Midbrain (tissue), 1 donor: ENCODE results near the gene PHRF1.

Experiments used
- DNase-seq: peaks from one replicate; lab custom pipeline; 2025; lab: John Stamatoyannopoulos, UW

Gene PHRF1

DNA sequence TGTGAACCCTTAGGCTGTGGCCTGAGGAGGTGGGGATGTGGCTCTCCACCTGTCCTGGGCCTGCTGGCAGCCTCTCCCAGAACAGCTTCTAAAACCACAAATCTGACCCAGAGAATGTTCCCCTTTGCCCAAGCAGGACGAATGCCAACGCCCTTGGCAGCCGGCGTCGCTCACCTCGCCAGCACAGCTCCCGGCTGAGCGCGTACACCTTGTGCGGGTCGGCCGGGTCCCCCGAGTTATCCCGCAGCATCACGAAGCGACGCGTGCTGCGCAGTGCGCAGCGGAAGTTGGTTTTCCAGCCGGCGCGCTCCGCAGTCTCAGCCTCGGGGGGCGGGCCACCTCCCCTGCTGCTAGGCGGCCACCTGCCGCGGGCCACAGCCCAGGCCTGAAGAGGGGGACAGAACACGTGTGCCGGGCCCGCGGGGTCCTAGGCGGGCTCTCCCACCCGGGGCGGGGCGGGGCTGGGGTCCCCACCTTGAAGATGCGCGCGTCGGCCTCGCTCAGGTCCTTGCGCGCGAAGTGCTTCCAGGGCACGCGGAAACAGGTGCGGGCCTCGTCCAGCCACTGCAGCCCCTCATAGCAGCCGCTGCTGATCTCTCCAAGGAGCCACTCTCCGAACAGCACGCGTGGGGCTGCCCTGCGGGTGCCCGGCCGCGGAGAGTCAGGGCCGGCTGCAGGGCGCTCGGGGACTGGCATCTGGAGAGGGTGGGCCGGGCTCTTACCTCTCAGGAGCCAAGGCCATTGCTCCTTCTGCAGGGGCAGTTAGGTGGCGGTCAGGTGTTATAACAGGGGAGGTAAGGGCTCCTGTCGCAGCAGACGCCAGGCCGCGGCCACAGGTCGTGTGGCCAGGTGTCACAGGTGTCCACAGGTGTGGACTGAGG, 38.6 kb downstream of the PHRF1 start:
- no peak for DNase-seq

DNA sequence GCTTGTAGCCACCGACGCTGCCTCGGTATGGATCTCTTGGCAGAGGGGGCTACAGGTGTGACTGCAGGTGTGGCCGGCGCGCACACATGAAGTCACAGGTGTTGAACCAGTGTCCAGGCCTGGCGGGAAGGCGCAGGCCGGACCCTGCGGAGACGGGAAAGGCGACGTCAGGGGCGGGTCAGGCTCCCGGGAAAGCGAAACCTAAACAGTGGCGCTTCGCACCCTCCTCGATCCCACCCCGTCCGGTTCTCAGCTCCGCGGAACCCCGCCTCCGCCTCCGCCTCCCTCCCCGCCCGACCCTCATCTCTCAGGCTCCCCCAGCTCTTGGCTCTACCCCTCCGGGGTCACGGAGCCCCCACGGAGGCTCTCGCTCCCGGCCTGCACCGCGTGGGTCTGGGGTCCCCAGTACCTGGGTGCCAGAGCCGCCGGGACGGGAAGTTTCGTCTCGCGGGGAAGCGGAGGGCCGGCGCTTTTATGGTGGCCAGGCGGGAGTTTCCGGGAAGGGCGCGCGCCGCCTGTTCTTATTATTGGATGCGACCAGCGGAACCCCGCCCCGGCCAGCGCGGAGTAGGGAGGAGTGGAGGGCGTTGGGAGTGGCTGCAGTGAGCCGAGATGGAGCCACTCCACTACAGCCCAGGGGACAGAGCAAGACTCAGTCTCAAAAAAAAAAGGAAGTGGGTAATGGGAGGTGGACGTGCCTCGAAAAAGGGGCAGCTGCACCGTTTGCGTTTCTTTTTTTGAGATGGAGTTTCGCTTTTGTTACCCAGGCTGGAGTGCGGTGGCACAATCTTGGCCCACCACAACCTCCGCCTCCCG, 39.4 kb downstream of the PHRF1 start, which contains the start of gene IRF7:
Gene IRF7 (minus strand): TSS at position 447 of the 816 bp plus-strand sequence. CDS start 586 bp downstream, outside the sequence.
- DNase-seq = peak; percentile 91

DNA sequence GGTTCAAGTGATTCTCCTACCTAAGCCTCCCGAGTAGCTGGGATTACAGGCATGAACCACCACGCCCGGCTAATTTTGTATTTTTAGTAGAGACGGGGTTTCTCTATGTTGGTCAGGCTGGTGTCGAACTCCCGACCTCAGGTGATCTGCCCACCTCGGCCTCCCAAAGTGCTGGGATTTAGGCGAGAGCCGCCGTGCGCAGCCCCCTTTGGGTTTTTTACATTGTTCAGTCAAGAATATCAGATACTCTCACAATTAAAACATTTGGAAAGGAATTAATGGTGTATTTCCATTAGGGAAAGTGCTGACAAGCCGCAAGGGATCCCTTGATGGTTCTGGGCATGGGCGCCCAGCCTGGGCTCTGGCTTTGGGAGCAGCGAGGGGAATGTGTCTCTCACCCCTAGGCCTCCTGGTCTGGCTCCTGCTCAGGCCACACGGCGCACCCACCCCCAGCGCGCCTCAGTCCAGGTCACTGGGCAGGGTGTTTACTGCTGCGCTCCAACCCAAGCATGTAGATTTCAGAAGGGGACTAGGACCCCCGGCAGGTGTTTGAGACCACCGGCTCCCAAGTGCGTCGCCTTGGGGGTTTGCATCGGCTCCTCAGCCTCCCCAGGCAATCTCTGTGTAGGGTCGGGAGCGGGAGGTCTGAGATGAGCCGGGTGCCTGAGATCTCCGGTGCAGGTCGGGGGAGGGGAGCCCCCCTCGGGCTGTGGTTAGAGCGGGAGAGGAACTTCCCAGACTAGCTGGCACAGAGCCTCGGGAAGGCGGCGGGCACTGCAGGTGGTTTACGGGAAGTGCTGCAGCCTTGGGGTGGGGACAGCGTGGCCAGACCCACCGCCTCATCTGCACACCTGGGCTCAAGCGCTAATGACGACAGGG, 40.3 kb downstream of the PHRF1 start:
- DNase-seq = no peak

DNA sequence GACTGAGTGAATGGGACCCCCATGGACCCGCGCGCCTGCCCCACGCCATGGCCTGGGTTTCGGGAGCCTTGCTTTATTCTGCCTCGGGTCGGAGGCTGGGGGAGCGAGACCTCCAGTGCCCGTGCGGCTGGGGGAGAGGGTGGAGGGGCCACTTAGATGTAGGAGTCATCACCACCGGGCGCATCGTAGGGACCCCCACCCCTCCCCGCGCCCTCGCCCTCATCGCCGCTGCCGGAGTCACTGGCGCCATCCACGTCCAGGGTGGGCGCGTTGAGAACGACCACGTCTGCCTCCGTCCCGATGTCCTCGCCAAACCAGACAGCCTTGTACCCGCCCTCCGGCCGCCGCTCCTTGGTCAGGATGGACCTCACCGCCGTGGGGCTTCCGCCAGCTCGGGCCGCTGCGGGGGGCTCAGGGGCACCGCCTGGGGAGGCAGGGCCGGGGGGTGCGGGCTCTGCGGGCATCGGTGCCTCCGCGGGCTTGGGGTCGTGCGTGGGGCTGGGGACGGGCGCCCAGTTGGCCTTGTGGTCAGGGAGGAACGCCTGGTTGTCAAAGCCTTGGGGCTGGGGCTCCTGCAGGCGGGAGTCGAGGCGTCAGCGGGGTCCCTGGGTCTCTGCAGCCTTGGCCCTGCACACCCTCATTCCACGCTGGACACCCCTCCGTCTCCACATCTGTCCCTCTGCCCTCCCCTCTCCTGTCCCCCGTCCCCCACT, 41.1 kb downstream of the PHRF1 start:
- DNase-seq = no peak

DNA sequence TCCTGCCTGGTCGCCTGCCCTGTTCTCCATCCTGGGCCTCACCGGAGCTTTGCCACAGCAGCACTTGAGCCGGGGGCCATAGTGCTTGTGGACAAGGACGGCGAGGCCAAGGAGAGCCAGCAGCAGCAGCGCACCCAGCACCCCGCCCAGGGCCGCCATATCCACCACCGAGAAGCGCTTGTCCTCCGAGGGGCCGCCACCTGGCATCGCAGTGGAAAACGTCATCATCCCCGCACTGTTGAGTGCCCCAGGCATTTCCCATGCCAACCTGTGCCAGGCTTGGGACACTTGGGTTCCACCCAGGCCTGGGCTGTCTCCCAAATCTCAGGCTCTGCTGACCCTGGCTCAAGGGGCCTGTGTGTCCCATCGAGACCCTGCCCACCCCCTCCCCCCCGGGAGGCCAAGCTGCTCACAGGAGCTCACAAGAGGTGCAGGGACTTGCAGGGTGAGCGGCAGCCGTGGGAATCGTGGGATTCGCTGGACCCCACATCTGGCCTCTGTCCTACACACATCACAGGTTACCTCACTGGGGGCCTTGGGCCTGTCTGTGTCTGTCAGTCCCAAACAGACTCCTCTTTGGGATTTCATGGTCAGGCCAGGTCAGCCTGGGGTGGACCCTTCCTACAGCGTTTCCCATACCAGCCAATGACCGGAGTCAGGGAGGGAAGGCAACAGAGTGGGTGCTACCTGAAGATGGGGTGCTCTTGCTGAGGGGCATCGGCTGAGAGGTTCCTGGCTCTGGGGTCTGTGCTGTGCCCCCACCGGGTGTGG, 41.8 kb downstream of the PHRF1 start:
- no peak for DNase-seq

DNA sequence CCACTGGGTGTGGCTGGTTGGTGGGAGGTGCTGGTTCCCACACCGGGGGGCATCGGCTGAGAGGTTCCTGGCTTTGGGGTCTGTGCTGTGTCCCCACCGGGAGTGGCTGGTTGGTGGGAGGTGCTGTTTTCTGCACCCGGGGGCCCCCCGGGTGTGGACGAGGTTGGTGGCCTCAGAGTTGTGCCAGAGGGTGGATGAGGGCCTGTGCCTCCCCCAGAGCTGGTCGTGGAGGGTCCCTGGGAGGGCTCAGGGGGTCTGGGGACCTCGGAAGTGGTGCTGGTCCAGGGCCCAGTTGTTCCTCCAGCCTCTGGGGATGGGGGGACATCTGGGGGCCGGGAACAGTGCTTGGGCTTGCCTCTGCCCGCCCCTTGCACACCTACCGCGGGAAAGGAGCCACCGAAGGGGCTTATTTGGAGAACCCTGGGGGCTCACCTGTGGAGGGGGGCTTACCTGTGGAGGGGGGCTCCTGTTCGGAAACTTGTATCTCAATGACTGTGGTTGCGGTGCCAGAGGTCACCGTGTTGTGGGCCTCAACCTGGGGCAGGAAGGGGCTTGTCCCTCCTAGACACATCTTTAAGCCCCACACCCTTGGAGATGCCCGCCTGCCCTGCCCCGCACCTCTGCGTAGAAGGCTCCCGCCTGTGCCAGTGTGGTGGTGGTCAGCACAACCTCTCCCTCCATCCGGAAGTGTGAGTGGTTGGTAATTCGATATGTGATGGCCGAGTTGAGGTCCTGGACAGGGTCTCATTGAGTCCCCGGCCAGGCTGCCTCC, 42.8 kb downstream of the PHRF1 start:
- DNase-seq = no peak

DNA sequence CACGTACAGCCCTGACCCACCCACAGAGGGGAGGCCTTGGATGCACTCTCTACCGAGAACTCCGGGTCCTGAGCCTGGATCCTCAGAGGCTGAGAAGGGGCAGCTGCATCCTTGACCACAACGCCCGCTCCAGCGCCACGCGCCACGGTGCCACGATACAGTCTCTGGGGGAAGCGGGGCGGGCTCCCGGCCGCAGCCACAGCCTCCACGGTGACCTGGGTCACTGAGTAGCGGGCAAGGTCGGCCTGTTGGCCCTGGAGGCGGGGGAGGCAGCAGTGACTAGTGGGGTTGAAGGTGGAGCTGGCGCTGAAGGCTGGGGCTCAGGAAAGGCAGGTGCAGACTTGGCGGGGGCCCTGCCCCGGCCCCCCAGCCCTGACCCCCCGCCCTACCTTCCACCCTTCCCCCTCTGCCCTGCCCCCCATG, 43.4 kb downstream of the PHRF1 start:
- no peak for DNase-seq

DNA sequence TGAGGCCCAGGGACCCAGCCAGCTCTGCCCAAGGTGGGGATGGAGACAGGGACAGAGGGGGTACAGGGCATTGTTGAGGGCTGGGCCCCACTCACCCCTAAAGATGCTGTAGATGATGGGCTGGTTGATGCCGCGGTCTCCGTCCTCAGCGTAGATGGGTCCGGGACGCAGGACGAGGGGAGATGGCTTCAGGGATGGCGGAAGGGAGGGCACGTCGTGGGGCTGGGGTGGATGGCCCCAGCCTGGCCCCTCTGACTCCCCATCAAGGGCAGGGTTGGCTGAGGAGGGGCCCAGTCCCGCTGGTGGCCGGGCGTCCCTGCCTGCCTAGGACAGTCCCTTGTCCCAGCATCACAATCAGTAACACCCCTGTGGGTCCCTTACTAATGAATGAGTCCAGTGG, 43.9 kb downstream of the PHRF1 start:
- no peak for DNase-seq

DNA sequence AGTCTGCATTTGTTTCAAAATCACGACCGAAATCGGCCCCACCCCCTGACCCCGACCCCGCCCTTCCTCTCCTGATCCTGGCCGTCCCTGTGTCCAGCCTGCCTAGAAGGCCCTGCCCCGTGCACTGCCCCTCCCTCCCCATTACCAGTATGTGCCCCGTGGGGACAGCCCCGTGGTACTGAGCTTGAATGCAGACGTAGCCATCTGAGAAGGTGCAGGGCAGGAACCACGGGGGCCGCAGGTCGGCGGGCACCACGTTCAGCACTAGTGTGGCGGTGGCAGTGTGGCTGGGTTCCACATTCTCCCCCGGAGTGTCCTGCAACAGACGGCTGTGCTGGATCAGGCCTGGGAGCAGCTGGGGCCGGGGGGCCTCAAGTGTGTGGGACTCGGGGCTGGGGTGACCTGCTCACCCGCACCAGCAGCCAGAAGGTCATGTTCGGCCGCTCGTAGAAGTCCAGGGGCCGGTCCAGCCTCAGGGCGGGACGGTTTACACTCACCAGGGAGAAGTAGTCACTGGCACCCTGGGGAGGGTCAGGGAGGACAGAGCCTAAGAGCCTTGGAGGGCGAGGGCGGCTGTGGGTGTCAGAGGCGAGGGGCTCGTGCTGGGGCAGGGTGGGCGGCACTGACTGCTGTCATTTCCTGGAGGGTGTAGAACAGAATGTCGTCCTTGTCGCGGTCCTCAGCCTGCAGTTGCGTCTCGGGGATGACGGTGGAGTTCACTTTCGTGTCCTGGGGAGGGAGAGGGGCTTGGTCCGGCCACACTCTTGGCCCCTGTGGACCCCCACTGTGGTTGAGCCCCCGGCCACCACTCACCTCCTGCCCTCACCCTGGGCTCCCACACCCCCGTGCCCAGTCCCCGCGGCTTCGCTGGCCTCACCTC, 44.9 kb downstream of the PHRF1 start:
- DNase-seq = no peak

DNA sequence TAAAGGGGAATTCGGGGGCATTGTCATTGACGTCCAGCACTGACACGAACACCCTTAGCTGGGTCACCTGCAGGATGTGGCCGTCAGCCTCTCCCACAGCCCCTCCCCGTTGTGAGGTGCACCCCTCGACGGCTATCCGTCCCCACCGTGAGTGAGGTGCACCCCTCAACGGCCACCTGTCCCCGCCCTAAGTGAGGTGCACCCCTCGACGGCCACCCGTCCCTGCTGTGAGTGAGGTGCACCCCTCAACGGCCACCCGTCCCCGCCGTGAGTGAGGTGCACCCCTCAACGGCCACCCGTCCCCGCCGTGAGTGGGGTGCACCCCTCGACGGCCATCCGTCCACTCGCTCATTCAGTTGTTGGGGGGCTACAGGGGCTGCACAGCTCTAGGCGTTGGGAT, 45.6 kb downstream of the PHRF1 start:
- no peak for DNase-seq

DNA sequence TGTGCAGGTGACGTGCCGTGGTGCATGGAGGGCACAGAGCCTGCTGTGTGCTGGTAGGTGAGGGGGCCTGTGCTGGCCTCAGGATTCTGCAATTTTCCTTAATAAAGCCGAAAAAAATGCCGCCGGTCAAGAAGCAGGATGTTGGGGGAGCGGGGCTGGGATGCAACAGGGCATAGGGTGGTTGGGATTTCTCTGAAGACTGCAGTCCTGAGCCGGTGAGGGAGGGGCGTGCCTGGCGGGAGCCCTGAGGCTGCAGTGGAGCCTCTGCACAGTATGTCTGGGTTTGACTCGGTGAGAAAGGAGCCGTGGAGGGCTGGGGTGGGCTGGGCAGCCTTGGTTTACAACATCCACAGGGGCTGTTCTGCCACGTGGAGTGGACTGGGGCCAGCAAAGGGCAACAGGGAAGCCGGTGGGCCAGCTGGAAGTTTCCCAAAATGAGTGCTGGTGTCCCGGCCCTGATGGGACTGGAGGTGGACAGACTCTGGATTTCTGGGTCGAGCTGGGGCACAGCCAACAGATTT, 47.1 kb downstream of the PHRF1 start:
- DNase-seq = no peak

DNA sequence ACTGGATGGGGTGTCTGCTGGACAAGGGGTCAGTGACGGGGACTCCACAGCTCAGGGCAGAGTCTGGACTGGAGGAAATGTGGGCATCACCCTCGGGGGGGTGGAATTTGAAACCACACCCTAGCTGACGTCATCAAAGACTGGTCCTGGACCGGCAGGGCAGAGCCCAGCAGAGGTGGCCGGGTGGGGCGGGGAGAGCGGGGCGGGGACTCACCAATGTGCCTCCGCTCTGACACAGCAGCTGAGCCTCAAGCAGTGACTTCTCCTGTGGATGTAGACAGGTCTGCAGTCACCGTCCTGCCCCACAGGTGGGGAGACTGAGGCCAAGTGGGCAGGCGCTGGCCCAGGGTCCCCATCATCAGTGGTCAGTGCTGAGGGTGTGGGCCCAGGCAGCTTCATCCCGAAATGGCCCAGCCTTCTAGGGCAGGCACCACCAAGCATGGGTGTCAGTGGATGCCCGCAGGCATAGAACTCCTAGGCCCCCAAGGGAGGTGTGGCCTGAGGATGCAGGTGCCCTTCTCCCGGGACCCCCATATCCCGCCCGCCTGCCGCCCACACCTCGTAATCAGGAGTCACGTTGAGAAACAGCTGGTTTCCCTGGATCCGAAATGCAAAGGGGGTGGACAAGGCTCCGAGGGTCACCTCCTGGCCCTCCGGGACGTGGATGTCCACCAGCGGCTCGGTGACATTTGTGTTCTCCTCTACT, 47.9 kb downstream of the PHRF1 start:
- no peak for DNase-seq

DNA sequence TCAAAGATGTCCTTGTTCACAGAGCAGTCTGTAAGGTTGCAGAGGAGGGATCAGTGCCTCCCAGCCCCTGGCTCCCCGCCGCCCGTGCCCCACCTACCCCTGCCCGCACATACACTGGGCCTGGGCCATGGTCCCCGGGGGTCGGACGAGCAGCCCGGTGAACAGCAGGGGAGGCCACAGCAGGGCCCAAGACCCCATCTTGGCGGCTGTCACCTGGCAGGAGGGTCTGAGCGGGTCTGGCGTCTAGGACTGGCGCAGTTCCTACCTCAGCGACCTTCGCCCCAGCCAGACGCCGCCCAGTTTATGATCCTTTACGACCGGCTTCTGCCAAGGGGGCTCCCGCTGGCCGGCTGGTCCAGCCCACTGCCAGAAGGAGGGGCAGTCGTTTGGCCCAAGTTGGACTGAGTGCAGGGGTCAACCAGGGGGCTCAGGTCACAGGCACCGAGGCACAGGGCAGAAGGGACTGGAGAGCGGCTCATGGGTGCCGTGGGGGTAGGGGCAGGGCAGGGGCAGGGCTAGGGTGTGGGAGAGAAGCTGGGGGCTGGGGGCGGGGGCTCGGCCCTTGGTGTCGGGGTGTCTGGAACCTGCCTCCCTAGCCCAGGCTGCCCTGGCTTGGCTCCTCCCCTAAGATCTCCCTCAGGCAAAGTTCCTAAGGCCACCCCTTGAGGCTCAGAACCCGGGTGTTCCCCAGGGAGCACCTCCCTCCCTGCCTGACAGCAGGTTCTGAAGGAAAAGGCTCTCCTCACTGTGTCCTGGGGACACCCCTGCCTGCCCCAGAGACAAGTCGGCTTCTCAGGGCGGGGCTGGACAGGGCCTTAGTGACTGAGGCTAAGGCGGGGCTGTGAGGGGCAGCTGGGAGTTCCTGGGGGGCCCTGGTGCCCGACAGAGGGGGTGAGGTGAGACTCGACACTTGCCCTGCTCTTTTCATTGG, 48.7 kb downstream of the PHRF1 start, which contains the start of gene CDHR5:
Gene CDHR5 (minus strand): TSS at position 251 of the 931 bp plus-strand sequence. CDS start 53 bp downstream, at position 198.
- DNase-seq = no peak

DNA sequence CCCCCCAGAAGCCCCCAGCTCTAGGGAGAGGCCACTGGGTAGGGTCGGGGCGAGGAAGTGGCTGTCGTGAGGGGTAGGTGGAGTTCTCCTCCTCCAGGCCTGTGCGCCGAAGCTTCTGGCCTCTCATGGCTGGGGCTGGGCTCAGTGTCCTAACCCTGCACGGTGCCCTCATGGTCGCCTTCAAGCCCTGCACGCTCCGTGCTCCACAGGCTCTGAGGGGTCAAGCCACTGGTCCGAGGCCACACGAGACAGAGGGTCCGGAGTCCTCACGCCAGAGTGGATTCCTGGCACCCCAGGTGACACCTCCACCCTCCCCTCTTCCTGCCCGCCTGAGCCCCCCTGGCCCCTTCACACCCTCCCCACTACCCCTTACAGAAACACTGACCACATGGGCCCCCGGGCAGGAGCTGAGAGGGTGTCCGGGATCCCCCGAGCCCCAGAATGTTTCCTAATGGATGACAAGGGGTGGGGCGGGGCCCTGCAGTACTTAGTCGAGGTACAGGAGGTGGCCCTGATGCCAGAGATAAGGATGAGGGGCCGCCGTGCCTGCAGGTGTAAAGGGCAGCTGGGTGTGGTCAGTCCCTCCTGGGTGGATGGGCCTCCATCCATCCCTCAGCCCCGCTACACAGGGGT, 49.5 kb downstream of the PHRF1 start:
- DNase-seq = no peak

DNA sequence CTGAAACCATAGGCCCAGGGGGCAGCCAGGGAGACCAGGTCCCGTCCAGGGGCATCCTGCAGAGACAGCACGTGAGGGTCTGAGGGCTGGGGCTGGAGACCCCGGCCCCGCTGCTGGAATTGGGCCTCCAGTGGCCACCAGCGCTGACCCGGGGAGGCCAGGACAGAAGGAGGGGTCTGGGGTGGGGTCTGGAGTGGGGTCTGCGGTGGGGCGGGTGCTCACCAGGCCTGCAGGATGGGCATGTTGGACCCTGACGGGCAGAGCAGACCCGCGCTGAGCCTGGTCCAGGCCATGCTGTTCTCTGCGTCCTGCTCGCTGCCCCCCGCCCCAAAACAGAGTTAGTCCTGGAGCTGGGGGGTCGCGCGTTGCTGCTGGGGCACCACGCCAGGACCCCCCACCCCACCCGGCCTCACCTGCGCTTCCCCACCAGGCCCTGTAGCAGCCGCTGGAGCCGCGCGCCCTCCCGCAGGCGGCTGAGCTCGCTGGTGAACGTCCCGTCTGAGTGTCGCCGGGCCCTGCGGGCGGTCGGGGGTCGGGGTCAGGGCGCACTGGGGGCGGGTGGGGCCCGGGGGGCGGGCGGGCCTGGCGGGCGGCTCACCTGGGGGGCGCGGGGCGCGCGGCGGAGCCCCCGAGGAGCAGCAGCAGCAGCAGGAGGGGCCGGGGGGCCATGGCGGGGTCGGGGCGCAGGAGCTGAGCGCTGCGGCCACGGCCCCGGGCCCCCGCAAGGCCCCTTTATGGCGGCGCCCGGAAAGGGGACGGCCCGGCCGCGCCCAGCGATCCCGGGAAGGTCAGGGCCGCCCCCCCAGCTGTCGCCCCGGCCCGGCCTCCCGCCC, 50.4 kb downstream of the PHRF1 start, which contains the start of gene SCT:
Gene SCT (minus strand): TSS at position 707 of the 833 bp plus-strand sequence. CDS start 38 bp downstream, at position 669.
- DNase-seq = no peak
